ENCODE measurements around the gene AOPEP. TPM values are rescaled to one million over a fixed set of nuclear protein-coding genes. Genes with fewer than 3 reads are reported as not detected.

Gene AOPEP
- polyA plus RNA-seq, 1 donor from 2014 or later: 10.0 TPM

- no peak overlapping the region for H3K9ac ChIP-seq (ENCODE audit: low read length)
- H3F3A ChIP-seq (ENCODE audit: insufficient read depth, low read length, poor library complexity, severe bottlenecking): no peaks in the 10 kb centered on the region
- H4K20me1 ChIP-seq (ENCODE audit: insufficient read depth): no peaks in the 10 kb centered on the region
- TF ChIP-seq CTCF (IDR thresholded peaks at IDR 0.05; ENCODE audit: poor library complexity, severe bottlenecking) (no peak), RAD21 (conservative IDR thresholded peaks at IDR 0.05) (no peak), SMC3 (conservative IDR thresholded peaks at IDR 0.05; ENCODE audit: poor library complexity) (no peak), TAF1 (IDR thresholded peaks at IDR 0.05; ENCODE audit: low read depth) (no peak), REST (IDR thresholded peaks at IDR 0.05; ENCODE audit: borderline replicate concordance) (no peak), MXI1 (conservative IDR thresholded peaks at IDR 0.05; ENCODE audit: poor library complexity, severe bottlenecking) (no peak), POLR2AphosphoS5 (IDR thresholded peaks at IDR 0.05) (no peak), EZH2 (IDR thresholded peaks at IDR 0.05; ENCODE audit: borderline replicate concordance, insufficient read depth, low read length, poor library complexity, severe bottlenecking) (no peak), EP300 (conservative IDR thresholded peaks at IDR 0.05; ENCODE audit: poor library complexity, severe bottlenecking) (no peak)
- no peaks in the 10 kb centered on the region for H3K79me2 ChIP-seq (replicated peaks; ENCODE audit: insufficient read depth, low read length)
- no peak overlapping the region for H3K4me2 ChIP-seq (ENCODE audit: low read length)
- no peaks in the 10 kb centered on the region for H3K27me3 ChIP-seq (ENCODE audit: insufficient read depth, low read depth, low read length)
- no peak overlapping the region for H3K4me3 ChIP-seq (ENCODE audit: low read length)
- no peak overlapping the region for H3K27ac ChIP-seq (ENCODE audit: low read length)
- H2AFZ ChIP-seq (ENCODE audit: low read depth, low read length): no peak overlapping the region
- no peaks in the 10 kb centered on the region for H3K9me3 ChIP-seq (ENCODE audit: low read length)
- no peaks in the 10 kb centered on the region for H3K9me2 ChIP-seq (ENCODE audit: insufficient read depth, low read length)
- H3K36me3 ChIP-seq (ENCODE audit: insufficient read depth, low read length): no peaks in the 10 kb centered on the region
Measured at GRCh38 chr9:94907264-94907936, 180.9 kb downstream of the AOPEP start.

GRCh38 chr9:94908011-94908563, 181.6 kb downstream of the AOPEP start:
- Histone ChIP-seq H3K4me3 (ENCODE audit: low read length) (no peak overlapping the region), H3K27ac (ENCODE audit: low read length) (no peak overlapping the region), H2AFZ (ENCODE audit: low read depth, low read length) (no peak overlapping the region), H3K9me2 (ENCODE audit: insufficient read depth, low read length) (no peaks in the 10 kb centered on the region), H3K27me3 (ENCODE audit: insufficient read depth, low read depth, low read length) (no peaks in the 10 kb centered on the region), H3K4me2 (ENCODE audit: low read length) (no peak overlapping the region), H3K9ac (ENCODE audit: low read length) (no peak overlapping the region), H3K79me2 (replicated peaks; ENCODE audit: insufficient read depth, low read length) (no peaks in the 10 kb centered on the region), H3F3A (ENCODE audit: insufficient read depth, low read length, poor library complexity, severe bottlenecking) (no peaks in the 10 kb centered on the region), H4K20me1 (ENCODE audit: insufficient read depth) (no peaks in the 10 kb centered on the region), H3K36me3 (ENCODE audit: insufficient read depth, low read length) (no peaks in the 10 kb centered on the region), H3K9me3 (ENCODE audit: low read length) (no peaks in the 10 kb centered on the region)
- TF ChIP-seq TAF1 (IDR thresholded peaks at IDR 0.05; ENCODE audit: low read depth): no peak
- no peak for TF ChIP-seq EZH2 (IDR thresholded peaks at IDR 0.05; ENCODE audit: borderline replicate concordance, insufficient read depth, low read length, poor library complexity, severe bottlenecking)
- no peak for TF ChIP-seq EP300 (conservative IDR thresholded peaks at IDR 0.05; ENCODE audit: poor library complexity, severe bottlenecking)
- TF ChIP-seq POLR2AphosphoS5 (IDR thresholded peaks at IDR 0.05): no peak
- no peak for TF ChIP-seq REST (IDR thresholded peaks at IDR 0.05; ENCODE audit: borderline replicate concordance)
